ENCODE results near the gene PKD1L1.

PKD1L1 gene

DNA sequence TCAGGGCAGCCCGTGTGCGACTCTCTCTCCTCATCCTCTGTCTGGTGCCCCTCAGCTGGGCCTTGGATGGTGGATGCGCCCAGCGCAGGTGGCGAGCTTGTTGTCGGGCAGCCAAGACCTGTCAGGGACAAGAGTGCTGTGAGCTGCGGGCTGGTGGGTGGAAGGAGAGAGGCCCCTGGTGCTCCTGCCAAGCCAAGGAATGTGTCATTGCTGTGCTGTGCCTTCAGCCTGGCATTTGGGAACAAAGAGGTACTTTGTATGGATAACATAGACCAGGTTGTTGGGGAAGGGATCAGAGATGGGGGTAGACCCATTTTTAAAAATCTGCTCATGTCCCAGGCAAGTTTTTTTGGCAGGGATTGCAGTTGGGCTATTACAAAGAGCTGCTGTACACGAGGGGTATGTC is 120.9 kb downstream of the PKD1L1 start:
- DNase-seq (ENCODE audit: low read depth in 2 of 2, low spot score in 1 of 2): no peak

DNA sequence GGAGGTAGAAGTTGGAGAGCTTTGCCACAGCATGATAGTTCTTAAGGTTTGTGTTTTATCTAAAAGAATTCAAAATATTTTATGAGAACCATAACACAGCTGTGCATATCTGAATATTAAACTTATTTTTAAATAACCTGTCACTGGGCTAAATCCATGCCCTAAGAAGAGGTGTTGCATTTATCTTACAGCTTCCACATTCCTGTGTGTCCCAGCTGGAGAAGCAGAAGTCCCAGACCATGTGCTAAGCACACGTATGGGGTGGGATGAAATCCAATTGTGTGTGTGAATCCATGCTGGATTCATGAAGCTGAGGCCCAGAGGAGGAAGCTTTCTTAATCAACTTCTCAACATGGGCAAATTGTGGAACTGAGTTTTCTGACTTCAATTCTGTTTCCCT is 121.5 kb downstream of the PKD1L1 start:
- DNase-seq (ENCODE audit: low read depth in 2 of 2, low spot score in 1 of 2): no peak

DNA sequence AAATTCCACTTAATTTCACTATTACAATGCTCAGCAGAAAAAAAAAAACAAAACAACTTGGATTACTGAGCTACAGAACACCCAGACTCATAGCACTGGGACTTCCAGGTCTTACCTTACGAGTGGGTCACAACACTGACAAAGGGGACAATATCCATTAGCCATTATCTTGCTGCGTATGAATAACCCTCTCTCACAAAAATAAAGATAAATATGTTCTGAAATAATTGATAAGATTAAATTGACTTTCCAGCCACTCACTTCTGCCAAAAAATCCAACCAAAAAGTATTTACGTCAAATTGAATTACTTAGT is 128.7 kb downstream of the PKD1L1 start:
- no peak for DNase-seq (ENCODE audit: low read depth in 2 of 2, low spot score in 1 of 2)

DNA sequence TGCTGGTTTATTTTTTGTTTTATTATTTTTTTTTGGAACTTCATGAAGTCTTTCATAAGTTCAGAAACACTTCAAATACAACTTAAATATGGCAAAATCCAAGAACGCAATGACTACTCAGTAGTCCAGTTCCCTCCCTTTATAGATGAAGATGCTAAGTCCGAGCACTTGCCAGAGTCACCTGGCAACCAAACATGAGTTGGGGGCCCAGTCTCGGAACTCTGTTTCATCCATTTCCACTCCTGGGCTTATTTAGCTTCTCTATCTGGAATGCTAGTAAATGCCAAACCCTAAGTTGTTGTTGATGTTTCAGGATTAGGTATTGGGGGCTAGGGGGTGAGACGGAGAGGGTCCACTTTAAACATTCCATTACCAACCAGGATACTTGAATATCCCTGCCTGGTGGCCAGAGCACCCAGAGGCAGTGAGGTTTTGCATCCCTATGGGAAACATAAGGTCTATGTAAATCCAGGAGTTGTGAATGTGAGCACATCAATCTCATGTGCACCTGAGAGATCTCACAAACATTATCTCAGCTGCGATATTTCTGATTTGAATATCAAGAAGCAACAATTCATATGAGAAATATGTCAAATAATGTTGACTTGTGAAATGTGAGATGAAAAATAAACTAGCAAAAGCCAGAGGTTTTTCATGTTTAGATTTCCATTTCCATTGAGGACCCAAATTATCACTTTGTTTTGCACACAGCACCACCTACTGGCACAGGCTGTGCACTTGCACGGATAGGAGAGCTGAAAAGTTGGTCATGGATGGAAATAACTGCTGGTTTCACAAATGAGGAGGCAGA is 129.3 kb downstream of the PKD1L1 start:
- no peak for DNase-seq (ENCODE audit: low read depth in 2 of 2, low spot score in 1 of 2)

DNA sequence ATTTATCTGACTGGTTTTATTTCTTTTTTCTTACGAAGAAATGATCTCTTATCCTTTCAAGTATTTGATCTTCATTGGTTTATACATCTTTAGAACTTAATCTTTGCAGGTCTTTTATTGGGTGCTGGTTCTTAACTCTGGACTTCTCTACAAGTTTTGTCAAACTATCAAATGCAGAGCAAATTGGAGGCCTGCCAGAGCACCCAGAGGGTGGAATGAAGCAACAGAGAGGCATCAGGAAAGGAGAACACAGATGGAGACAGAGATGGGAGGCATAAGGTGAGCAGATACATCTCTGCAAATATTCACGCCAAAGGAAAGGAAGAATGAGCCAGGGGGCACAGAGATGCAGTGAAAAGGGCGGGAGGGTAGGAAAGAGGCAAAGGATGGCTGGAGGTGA is 130.3 kb downstream of the PKD1L1 start:
- no peak for DNase-seq (ENCODE audit: low read depth in 2 of 2, low spot score in 1 of 2)

DNA sequence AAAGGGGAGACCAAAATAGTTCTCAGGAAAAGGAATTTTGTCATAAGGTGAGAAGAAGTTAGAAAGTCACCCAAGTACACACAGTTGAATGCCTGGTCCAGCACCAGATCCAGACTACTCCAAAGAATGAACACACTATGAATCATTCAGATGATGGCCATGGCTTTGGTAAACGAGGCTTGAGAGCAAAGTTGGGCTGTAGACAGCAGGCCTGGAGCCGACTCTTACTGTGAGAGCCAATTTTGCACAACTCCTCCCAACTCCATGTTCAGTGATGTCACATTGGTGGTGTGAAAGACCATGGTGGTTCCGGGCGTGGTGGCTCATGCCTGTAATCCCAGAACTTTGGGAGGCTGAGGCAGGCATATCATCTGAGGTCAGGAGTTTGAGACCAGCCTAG is 131.6 kb downstream of the PKD1L1 start:
- DNase-seq (ENCODE audit: low read depth in 2 of 2, low spot score in 1 of 2): no peak

DNA sequence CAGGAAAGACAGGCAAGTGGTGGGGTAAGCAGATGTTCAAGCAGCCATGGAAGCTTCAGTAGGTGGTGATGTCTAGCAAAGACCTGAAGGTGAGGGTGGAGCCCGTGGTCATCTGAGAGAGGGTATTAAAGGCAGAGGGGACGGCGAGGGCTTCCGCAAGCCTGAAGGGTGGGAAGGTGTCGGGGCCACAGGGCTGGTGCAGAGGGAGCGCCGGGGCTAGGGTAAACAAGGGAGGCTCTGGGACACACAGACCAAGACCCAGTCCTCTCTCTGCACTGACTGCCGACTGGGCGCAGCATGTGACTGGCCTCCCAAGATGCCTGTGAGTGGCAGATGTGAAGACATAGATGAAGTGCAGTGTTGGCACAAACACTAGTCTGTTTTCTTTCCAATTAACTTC is 132.4 kb downstream of the PKD1L1 start:
- DNase-seq (ENCODE audit: low read depth in 2 of 2, low spot score in 1 of 2): no peak

DNA sequence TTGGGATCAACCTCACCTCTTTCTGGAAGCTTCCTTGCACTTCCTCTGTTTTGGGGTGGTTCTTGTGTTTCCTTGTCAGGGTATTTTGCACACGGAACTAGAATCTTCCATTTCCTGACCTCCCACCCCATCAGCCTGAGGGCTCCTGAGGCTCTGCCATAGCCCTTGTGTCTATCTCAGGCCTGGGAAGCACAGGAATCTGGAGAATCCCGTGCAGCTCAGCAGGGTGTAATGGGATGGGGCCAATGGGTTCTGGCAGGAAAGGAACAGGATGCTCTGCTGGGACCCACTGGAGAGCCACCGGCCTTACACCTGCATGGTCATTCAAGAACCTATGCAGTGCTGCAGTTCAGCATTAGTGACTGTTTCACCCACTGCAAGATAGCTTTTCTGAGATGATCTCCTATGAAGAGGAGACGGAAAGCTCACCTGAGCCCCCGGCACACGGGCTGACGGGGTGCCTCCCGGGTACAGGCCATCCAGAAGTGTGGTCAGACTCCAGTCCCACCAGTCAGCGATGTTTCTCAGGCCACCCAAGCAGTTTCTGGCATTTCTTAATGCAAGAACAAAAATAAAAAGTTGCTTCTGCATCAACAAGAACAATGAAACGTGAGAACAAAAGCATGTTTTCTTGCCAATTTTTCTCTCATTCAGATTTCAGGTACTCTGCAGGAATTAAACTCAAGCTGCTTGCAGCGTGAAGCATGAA is 133.2 kb downstream of the PKD1L1 start:
- no peak for DNase-seq (ENCODE audit: low read depth in 2 of 2, low spot score in 1 of 2)

DNA sequence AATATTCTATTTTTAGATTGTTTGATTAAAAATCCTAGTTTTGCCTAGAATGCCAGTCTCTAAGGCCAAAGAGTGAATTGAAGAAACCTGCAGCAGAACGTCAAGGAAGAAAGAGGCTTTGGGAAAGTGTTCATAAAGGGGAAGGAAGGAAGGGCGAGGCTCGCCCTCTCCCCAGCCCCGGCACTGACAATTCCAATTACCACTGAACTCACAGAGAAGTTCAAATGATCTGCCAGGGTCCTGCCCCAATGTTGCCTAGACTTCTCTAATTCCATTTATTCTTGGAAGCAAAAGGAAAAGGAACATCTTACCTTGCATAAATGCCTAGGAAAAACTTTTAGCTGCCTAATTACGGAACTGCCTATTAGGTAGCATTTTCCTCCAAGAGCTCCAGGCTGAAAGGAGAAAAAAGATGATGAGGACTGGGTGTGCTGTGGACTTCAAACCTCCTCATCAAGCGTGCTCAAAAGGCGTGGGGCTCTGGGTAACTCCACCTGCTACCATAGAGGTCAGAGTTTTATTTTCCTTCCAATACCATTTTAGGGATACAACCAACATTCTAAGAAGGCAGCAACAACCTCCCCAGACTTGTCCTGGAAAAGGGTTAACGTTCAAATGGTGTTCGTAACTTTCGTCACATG is 134.5 kb downstream of the PKD1L1 start:
- DNase-seq (ENCODE audit: low read depth in 2 of 2, low spot score in 1 of 2): no peak

DNA sequence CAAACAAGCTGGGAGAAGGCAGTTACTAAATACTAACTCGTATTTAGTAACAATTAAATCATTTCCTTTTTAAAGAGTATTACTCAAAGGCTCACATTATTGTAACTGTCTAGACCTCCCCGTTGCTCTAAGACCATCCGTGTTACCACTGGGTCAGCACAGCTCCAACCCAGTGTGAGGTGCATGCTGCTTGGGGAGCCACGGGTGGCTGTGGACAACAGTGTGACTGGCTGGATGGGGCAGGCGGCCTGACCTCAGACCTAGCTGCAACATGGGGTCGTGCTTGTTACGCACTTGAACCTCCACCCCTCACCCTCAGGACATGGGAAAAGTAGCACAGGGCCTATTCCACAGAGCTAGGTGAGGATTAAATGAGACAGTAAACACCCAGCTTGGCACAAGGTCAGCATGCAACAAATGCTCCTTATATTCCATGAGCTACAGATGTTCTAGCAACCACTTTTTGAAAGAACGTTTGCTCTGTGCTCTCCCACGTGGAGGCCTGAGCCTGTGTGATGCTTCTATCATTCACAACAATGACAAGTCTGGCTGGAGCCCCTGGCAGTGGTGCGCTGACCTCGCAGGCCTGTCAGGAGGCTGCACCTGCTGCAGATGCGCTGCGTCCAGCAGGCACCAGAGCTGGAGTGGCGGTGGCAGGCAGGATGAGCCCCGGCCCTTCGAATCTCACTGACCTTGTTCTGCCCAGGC is 135.7 kb downstream of the PKD1L1 start:
- DNase-seq (ENCODE audit: low read depth in 2 of 2, low spot score in 1 of 2): no peak

DNA sequence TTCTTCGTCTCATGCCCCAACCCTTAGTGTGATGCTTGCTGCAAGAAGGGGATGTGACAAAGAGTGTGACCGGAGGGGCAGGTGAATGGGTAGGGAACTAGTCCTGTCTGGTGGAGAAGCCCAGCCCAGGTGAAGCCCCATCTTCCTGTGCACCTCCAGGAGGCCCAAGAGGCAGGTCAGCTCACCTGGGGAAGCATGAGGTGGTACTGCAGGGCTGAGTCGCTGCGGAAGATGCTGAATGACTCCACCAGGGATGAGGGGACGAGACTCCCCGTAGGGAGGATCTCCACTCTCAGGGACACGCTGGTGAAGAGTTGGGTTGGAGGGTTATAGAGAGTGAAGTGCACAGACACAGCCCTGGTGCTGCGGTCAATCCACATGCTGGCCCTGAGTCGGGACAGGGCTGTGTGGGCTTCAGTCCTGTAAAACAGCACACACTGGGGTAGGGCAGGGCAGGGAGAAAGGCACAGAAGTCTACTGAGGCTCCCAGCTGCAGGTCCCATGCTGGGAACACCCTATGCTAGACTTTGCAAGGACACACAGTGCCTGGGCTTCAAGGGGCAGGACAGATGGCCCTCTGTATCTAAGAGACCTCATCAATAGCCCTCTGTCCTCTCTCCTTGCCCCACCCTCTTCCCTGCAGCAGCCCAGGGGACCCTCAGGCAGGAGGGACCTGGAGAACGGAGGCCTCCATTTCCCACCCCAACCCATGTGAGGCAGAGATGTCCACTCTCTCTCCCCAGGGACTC is 136.5 kb downstream of the PKD1L1 start:
- no peak for DNase-seq (ENCODE audit: low read depth in 2 of 2, low spot score in 1 of 2)

DNA sequence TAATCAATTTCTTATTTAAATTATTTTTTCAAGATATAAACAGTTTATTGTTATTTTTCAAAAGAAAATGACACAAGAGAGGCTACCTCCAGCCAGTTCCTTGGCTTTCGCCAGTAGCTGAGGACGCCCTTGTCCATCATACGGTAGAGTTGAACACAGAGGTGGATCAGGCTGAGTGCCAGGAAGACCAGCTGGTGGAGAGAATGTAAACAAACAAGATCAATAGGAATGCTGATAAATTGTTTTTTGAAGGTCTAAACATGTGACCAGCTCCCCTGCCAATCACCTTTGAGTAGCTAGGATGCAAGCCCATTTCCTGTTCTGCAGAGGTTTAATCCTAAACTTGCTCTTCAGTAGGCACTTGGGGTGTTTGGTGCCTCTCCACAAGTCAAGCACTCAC is 138.9 kb downstream of the PKD1L1 start:
- no peak for DNase-seq (ENCODE audit: low read depth in 2 of 2, low spot score in 1 of 2)

DNA sequence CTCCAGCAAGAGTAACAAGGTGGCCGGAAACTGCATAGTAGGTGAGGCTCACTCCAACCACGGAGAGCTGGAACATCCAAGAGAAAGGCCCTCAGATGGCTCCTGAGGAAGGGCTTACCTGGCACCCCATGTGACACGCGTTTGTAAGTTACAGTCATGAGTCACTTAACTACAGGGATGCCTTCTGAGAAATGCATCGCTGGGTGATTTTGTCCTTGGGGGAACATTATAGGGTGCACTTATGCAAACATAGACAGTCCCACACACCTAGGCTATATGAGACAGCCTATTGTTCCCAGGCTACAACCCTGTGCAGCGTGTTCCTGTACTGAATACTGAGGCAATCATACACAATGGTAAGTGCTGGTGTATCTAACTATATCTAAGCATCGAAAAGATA is 139.9 kb downstream of the PKD1L1 start:
- no peak for DNase-seq (ENCODE audit: low read depth in 2 of 2, low spot score in 1 of 2)

DNA sequence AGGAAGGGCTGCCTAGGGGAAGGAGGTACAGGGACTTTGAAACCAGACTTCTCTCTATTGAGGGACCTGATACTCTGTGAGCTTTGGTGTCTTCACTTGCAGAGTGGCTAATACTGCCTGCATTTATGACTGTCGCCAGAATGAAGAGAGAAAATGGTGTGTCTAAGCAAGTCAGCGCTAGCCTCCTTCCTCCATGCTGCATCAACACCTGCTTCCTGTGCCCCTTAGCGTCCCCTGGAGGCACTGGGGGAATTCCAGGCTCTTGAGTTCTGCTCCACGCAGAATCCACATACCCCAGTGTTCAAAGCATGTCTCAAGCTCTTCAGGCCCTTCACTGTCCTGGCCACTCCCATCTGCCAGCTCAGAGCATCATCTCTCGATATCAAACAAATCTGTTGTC is 140.5 kb downstream of the PKD1L1 start:
- no peak for DNase-seq (ENCODE audit: low read depth in 2 of 2, low spot score in 1 of 2)

DNA sequence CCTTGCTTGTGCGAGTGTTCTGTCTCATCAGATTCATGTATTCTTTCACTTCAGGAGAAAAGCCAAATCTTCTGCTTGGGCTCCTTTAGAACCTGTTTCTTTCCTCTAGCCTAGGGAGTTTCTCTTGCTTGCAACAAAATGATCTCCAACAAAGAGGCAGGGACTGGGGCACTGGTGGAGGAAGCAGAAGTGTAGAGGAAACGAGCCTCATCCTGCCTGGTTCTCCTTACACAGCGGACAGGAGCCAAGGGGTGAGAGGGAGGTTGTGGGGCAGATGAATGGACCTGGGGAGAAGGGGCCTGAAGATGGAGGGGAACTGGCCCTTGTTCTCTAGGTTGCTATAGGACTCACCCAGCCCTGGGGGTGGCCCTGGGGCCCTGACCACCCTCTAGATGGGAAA is 141.1 kb downstream of the PKD1L1 start:
- DNase-seq (ENCODE audit: low read depth in 2 of 2, low spot score in 1 of 2): no peak

DNA sequence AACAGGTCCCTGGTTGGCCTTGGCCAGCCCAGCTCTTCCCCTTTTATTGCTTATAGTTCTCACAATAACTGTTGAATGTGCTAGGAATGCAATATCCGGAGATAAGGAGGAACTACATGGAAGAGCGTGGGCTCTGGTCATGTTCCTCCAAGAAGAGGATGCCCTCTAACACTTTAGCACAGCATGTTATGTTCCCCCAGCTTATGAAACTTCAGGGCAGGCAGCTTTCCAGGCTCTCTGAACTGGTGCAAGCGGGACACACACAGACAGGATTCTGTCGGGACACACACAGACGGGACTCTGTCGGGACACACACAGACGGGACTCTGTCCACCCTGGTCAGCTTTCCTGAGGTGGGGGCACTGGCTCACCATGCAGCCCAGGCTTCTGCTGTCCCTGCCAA is 141.6 kb downstream of the PKD1L1 start:
- DNase-seq (ENCODE audit: low read depth in 2 of 2, low spot score in 1 of 2): no peak

DNA sequence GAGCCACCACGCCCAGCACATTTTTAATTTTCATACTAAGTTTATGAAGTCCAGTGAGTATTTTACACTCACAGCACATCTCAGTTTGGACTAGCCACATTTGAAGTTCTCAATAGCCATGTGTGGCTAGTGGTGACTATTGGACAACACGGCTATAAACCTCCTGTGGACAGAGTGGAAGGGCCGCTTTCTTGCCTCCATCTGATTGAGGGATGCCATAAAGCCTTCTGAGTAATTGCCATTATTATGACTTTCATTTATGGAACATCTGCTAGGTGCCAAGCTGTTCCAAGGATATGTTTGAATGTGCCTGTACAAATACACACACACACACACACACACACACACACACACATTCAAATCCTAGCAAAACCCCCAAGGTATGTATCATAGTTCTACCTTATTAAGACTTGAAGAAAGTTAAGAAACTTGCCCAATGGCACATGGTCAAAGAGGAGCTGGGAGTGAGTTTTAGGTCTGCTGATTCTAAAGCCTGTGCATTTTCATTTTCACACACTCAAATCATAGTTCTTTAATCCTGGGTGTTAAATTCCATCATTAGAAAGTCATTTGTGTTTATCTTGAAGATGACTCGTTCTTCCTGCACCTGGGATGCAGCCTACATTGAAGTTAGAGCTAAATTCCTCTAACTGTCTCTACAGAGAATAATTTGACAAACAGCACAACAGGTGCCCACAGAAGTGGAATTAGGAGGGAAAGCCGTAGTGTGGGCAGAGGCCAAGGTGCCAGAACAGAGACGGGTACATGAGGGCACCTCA is 143.3 kb downstream of the PKD1L1 start:
- DNase-seq (ENCODE audit: low read depth in 2 of 2, low spot score in 1 of 2): no peak

DNA sequence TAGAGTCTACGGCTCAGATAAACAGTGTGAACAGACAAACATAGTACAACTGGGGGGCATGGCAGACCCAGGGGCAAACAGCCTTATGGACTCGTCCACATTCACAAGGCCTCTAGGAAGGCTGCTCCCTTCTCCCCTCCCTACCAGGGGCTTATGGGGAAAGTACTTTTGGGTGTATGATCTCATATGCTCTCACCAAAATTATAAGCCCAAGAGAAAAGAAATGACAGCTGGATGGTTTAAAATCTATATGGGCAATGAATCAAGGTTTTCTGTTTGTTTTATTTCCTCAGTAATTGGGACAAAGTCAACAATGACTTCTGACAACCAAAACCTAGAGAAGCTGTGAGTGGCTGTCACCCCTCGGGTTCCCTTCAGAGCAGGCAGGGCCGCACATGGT is 144.4 kb downstream of the PKD1L1 start:
- DNase-seq (ENCODE audit: low read depth in 2 of 2, low spot score in 1 of 2): no peak

DNA sequence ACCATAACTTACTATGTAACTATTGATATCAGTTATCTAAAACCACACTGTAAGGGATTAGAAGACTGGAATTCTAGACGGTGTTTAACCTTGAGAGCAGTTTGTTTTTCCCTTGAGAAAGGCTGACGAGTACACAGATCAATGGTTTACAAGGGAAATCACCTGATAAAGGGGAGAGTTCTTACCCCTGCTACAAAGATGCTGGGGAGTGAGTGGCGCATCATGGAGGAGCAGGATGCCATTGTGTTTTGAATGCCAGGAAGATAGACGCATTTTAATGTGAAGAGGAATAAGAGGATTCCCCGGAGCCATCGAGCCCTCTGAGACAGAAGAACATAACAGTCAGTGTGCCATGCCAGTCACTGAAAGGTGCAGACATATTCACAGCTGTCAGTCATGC is 145.2 kb downstream of the PKD1L1 start:
- no peak for DNase-seq (ENCODE audit: low read depth in 2 of 2, low spot score in 1 of 2)

DNA sequence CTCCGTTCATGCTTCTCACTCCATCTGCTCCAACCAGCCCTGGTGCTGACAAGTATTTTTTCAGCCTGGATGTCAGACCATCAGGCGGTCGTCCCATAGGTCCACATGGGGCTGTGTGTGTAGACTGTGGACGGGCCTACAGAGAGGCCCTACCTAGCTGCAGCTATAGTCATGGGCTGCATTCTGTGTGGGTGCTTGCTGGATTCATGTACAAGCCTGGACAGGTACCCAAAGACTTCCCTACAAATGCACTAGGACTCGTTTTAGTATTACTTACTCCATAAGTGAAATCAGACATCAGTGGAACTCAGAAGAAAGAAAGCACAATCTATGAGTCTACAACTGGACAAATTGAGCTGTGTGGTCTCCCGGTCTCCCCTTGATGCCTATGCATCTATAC is 146.8 kb downstream of the PKD1L1 start:
- no peak for DNase-seq (ENCODE audit: low read depth in 2 of 2, low spot score in 1 of 2)
